H9 (cell line): ENCODE measurements around the gene ANKRD39. TPM values are rescaled to one million over a fixed set of nuclear protein-coding genes. Genes with fewer than 3 reads are reported as not detected.
A peak's percentile ranks its signal among the peaks of the same experiment; 100 is the strongest.

Experiments used
- DNase-seq: peaks from one replicate; pipeline ENCODE4 v3.0.0-alpha.2; 2017
- H2AFZ ChIP-seq: one replicate; pipeline ENCODE4 v1.6.1; 2013; ENCODE audit warnings: mild to moderate bottlenecking, low read length, control low read depth, moderate library complexity
- H2AK5ac ChIP-seq: 2 replicates; pipeline ENCODE4 v1.6.1; 2013; ENCODE audit warnings: low read length, control low read depth, mixed read lengths; ENCODE audit not compliant: insufficient read length
- H2BK120ac ChIP-seq: one replicate; pipeline ENCODE4 v1.6.1; 2013; ENCODE audit warnings: low read depth, mild to moderate bottlenecking, low read length, control low read depth, inconsistent platforms; ENCODE audit not compliant: poor library complexity, severe bottlenecking
- H2BK12ac ChIP-seq: 2 replicates; pipeline ENCODE4 v1.6.1; 2013; ENCODE audit warnings: low read length, control low read depth, mixed read lengths, low read depth; ENCODE audit not compliant: insufficient read length
- H2BK15ac ChIP-seq: 2 replicates; pipeline ENCODE4 v1.6.1; 2013; ENCODE audit warnings: low read depth, low read length, control low read depth
- H2BK20ac ChIP-seq: one replicate; pipeline ENCODE4 v1.6.1; 2013; ENCODE audit warnings: low read depth, mild to moderate bottlenecking, low read length, control low read depth, inconsistent platforms; ENCODE audit not compliant: poor library complexity, severe bottlenecking
- H2BK5ac ChIP-seq: 2 replicates; pipeline ENCODE4 v1.6.1; 2013; ENCODE audit warnings: low read length, control low read depth, mixed read lengths; ENCODE audit not compliant: insufficient read length
- H3K14ac ChIP-seq: 2 replicates; pipeline ENCODE4 v1.6.1; 2013; ENCODE audit warnings: low read length, control low read depth; ENCODE audit not compliant: insufficient read depth
- H3K18ac ChIP-seq: 2 replicates; pipeline ENCODE4 v1.6.1; 2013; ENCODE audit warnings: low read depth, mild to moderate bottlenecking, mixed read lengths, low read length, control low read depth; ENCODE audit not compliant: insufficient read length
- H3K23ac ChIP-seq: 2 replicates; pipeline ENCODE4 v1.6.1; 2013; ENCODE audit warnings: low read length, control low read depth, mixed read lengths, low read depth; ENCODE audit not compliant: insufficient read length
- H3K23me2 ChIP-seq: 2 replicates; pipeline ENCODE4 v1.6.1; 2013; ENCODE audit warnings: low read depth, mild to moderate bottlenecking, mixed read lengths, low read length, control low read depth; ENCODE audit not compliant: insufficient read length, poor library complexity, severe bottlenecking
- H3K27ac ChIP-seq: 2 replicates; pipeline ENCODE4 v1.5.1; 2013; ENCODE audit warnings: low read length, control low read depth, mixed read lengths, low read depth; ENCODE audit not compliant: insufficient read length
- H3K27me3 ChIP-seq: 2 replicates; pipeline ENCODE4 v1.6.1; 2013; ENCODE audit warnings: low read length, control low read depth, inconsistent platforms; ENCODE audit not compliant: insufficient read depth
- H3K4ac ChIP-seq: 2 replicates; pipeline ENCODE4 v1.6.1; 2013; ENCODE audit warnings: low read depth, mild to moderate bottlenecking, control low read depth, inconsistent platforms, low read length, moderate library complexity
- H3K4me1 ChIP-seq: 2 replicates; pipeline ENCODE4 v1.6.1; 2013; ENCODE audit warnings: low read length, control low read depth, inconsistent platforms; ENCODE audit not compliant: insufficient read depth
- H3K4me2 ChIP-seq: 2 replicates; pipeline ENCODE4 v1.6.1; 2013; ENCODE audit warnings: low read length, control low read depth, mixed read lengths; ENCODE audit not compliant: insufficient read length, insufficient read depth
- H3K56ac ChIP-seq: 2 replicates; pipeline ENCODE4 v1.6.1; 2013; ENCODE audit warnings: low read depth, mild to moderate bottlenecking, mixed read lengths, low read length, control low read depth; ENCODE audit not compliant: insufficient read length
- H3K79me1 ChIP-seq: 2 replicates; pipeline ENCODE4 v1.6.1; 2013; ENCODE audit warnings: low read depth, mild to moderate bottlenecking, moderate library complexity, low read length, control low read depth, inconsistent platforms; ENCODE audit not compliant: insufficient read depth, poor library complexity, severe bottlenecking
- H3K79me2 ChIP-seq: 2 replicates; pipeline ENCODE4 v1.6.1; 2013; ENCODE audit warnings: low read length, control low read depth, inconsistent platforms; ENCODE audit not compliant: insufficient read depth
- H3K9ac ChIP-seq: 2 replicates; pipeline ENCODE4 v1.6.1; 2013; ENCODE audit warnings: low read length, control low read depth, mixed read lengths; ENCODE audit not compliant: insufficient read length; ENCODE audit errors: extremely low read depth
- H3K9me3 ChIP-seq: one replicate; pipeline ENCODE4 v1.6.1; 2013; ENCODE audit warnings: low read depth, low read length, inconsistent platforms; ENCODE audit not compliant: control insufficient read depth
- H3T11ph ChIP-seq: one replicate; pipeline ENCODE4 v1.6.1; 2013; ENCODE audit warnings: mild to moderate bottlenecking, low read length, control low read depth, inconsistent platforms
- H4K20me1 ChIP-seq: one replicate; pipeline ENCODE4 v1.6.1; 2013; ENCODE audit not compliant: control insufficient read depth, insufficient read length, insufficient read depth
- H4K5ac ChIP-seq: 2 replicates; pipeline ENCODE4 v1.6.1; 2013; ENCODE audit warnings: low read depth, mild to moderate bottlenecking, mixed read lengths, low read length, control low read depth; ENCODE audit not compliant: insufficient read length
- H4K8ac ChIP-seq: replicated peaks from 2 replicates; pipeline ENCODE4 v1.6.1; 2013; ENCODE audit warnings: low read length, control low read depth, mixed read lengths, low read depth; ENCODE audit not compliant: insufficient read length
- H4K91ac ChIP-seq: 2 replicates; pipeline ENCODE4 v1.6.1; 2013; ENCODE audit warnings: low read depth, mild to moderate bottlenecking, moderate library complexity, mixed read lengths, low read length, control low read depth; ENCODE audit not compliant: insufficient read length
- H3K27ac Mint-ChIP-seq, 3 experiments: 2 replicates in 2 of 3; 3 replicates in 1 of 3; pipeline ENCODE4 v1.8.0; 2020 to 2021; ENCODE audit warnings: mixed read lengths in 3 of 3, mild to moderate bottlenecking in 1 of 3, moderate library complexity in 1 of 3
- H3K27me3 Mint-ChIP-seq: 2 replicates; pipeline ENCODE4 v1.8.0; 2021; ENCODE audit warnings: low read depth, mild to moderate bottlenecking, moderate library complexity, mixed read lengths
- H3K36me3 Mint-ChIP-seq, 3 experiments: 2 replicates in 2 of 3; 3 replicates in 1 of 3; pipeline ENCODE4 v1.8.0; 2020 to 2021; ENCODE audit warnings: low read depth in 3 of 3, mixed read lengths in 3 of 3; ENCODE audit not compliant: insufficient read depth in 1 of 3
- H3K4me1 Mint-ChIP-seq, 2 experiments: 2 replicates each; pipeline ENCODE4 v1.8.0; 2020; ENCODE audit warnings: mixed read lengths in 2 of 2
- H3K4me3 Mint-ChIP-seq, 2 experiments: 2 replicates in 1 of 2; 3 replicates in 1 of 2; pipeline ENCODE4 v1.8.0; 2020 to 2021; ENCODE audit warnings: mild to moderate bottlenecking in 2 of 2, mixed read lengths in 2 of 2, moderate library complexity in 1 of 2
- H3K9me3 Mint-ChIP-seq, 2 experiments: 2 replicates in 1 of 2; 3 replicates in 1 of 2; pipeline ENCODE4 v1.8.0; 2020; ENCODE audit warnings: mild to moderate bottlenecking in 2 of 2, mixed read lengths in 2 of 2, moderate library complexity in 1 of 2
- CTCF ChIP-seq: fragments of 200-600 bp; sonication (generic); conservative IDR thresholded peaks from 3 replicates; pipeline ENCODE4 v1.8.0; 2021; ENCODE audit warnings: antibody characterized with exemption, mild to moderate bottlenecking
- WGBS: extraction: QIAGEN DNeasy Blood & Tissue Kit; methylation state at CpG from one replicate; pipeline ENCODE4 v1.1.7; 2013; ENCODE audit warnings: missing lambda C conversion rate, low lambda C conversion rate, mixed read lengths; ENCODE audit not compliant: insufficient read length; ENCODE audit errors: extremely low coverage; 5-methylcytosine and 5-hydroxymethylcytosine counted together
- total RNA-seq: library from RNA; stranded (reverse); gene quantifications from 2 replicates; pipeline ENCODE4 v1.2.1, GENCODE V29; 2021

ANKRD39 gene
- total RNA-seq, 1 experiment from 2014 or later = 13.0 TPM

GRCh38 chr2:96844405-96844808 is 13.4 kb downstream of the ANKRD39 start:
- Histone ChIP-seq H3K18ac (no peak overlapping the region), H3K23me2 (no peaks in the 10 kb centered on the region), H3K79me2 (no peaks in the 10 kb centered on the region), H3K9me3 (no peaks in the 10 kb centered on the region), H3K27ac (no peak overlapping the region), H2BK120ac (no peak overlapping the region), H3K14ac (no peak overlapping the region), H4K5ac (no peak overlapping the region), H3K23ac (no peak overlapping the region), H3K4me1 (no peaks in the 10 kb centered on the region), H4K8ac (no peak overlapping the region), H2BK5ac (no peak overlapping the region), H2AFZ (no peak overlapping the region), H4K20me1 (no peaks in the 10 kb centered on the region), H3K56ac (no peak overlapping the region), H2AK5ac (no peak overlapping the region), H2BK15ac (no peak overlapping the region), H3T11ph (no peak overlapping the region), H4K91ac (no peak overlapping the region), H3K79me1 (no peaks in the 10 kb centered on the region), H2BK20ac (no peak overlapping the region), H3K9ac (no peak overlapping the region), H2BK12ac (no peak overlapping the region), H3K4me2 (no peak overlapping the region), H3K27me3 (no peaks in the 10 kb centered on the region), H3K4ac (no peak overlapping the region)
- peaks cover 0 to 5% of the 10 kb centered on the region in 2 experiments; a peak in 2 of 4 replicates for H3K4me1 Mint-ChIP-seq
- peaks cover 16 to 20% (median 16%) of the 10 kb centered on the region in 3 experiments; a peak in 6 of 7 replicates for H3K36me3 Mint-ChIP-seq
- no peaks in the 10 kb centered on the region for H3K9me3 Mint-ChIP-seq
- WGBS = no CpG with 5 or more reads among the region's 17 CpGs
- no peaks in the 10 kb centered on the region; the same call in none of the 2 replicates for H3K27me3 Mint-ChIP-seq
- 0 out of 7 replicates have a peak overlapping the region, but pooled peaks of 1 of the 3 experiments have one; percentile 66 for H3K27ac Mint-ChIP-seq
- no peak overlapping the region for H3K4me3 Mint-ChIP-seq
- TF ChIP-seq CTCF = no peak
- peak; percentile 29 for DNase-seq
